Activated CD4-positive, CD25-positive, alpha-beta regulatory T cell treated with anti-CD3 and anti-CD28 coated beads, Interleukin-2, amount 50 U/mL, for 16 hours (primary cell): Measurements from ENCODE around the gene CHST1.

Experiments
- DNase-seq: peaks from one replicate; pipeline ENCODE4 v3.0.0-alpha.2; 2020; ENCODE audit warnings: low read depth, low spot score

CHST1 gene

GRCh38 chr11:45646275-45646927 lies 19.0 kb downstream of the CHST1 start:
- DNase-seq, result no peak

GRCh38 chr11:45644981-45645889 lies 20.2 kb downstream of the CHST1 start:
- no peak for DNase-seq

- no peak for DNase-seq
These were observed 21.7 kb downstream of the CHST1 start for GRCh38 chr11:45643598-45644260.

GRCh38 chr11:45641961-45642360 lies 23.5 kb downstream of the CHST1 start:
- DNase-seq, result no peak

GRCh38 chr11:45638051-45638450 lies 27.4 kb downstream of the CHST1 start:
- no peak for DNase-seq

GRCh38 chr11:45635907-45636306 lies 29.5 kb downstream of the CHST1 start:
- no peak for DNase-seq

GRCh38 chr11:45625611-45626010 lies 39.8 kb downstream of the CHST1 start:
- no peak for DNase-seq

GRCh38 chr11:45624095-45624494 lies 41.3 kb downstream of the CHST1 start:
- DNase-seq, result no peak

- DNase-seq, result no peak
These were observed 42.6 kb downstream of the CHST1 start for GRCh38 chr11:45622861-45623260.

- DNase-seq, result no peak
These were observed 43.1 kb downstream of the CHST1 start for GRCh38 chr11:45622283-45622682.

- no peak for DNase-seq
These were observed 43.8 kb downstream of the CHST1 start for GRCh38 chr11:45621588-45621987.

GRCh38 chr11:45620243-45620642 lies 45.2 kb downstream of the CHST1 start:
- no peak for DNase-seq

GRCh38 chr11:45618897-45619296 lies 46.5 kb downstream of the CHST1 start:
- no peak for DNase-seq

GRCh38 chr11:45617871-45618601 lies 47.4 kb downstream of the CHST1 start:
- DNase-seq, result no peak

GRCh38 chr11:45616802-45617549 lies 48.4 kb downstream of the CHST1 start:
- no peak for DNase-seq

- DNase-seq, result no peak
These were observed 50.1 kb downstream of the CHST1 start for GRCh38 chr11:45615182-45615792.

- DNase-seq, result no peak
These were observed 51.1 kb downstream of the CHST1 start for GRCh38 chr11:45614196-45614828.

- DNase-seq, result no peak
These were observed 54.8 kb downstream of the CHST1 start for GRCh38 chr11:45610627-45611026.

- DNase-seq, result no peak
These were observed 55.5 kb downstream of the CHST1 start for GRCh38 chr11:45609902-45610301.

- no peak for DNase-seq
These were observed 56.1 kb downstream of the CHST1 start for GRCh38 chr11:45609337-45609736.
